HepG2 (cell line): ENCODE data around the gene GRB10. TPM values are rescaled to one million over a fixed set of nuclear protein-coding genes. Genes with fewer than 3 reads are reported as not detected.

Experiments used
- ATAC-seq: fragments of 200-7000 bp; cut with Tn5 transposase; 3 replicates; pipeline ENCODE4 v1.9.1; 2020; ENCODE audit warnings: mild to moderate bottlenecking, moderate library complexity
- BruUV-seq: library from RNA; stranded (reverse); fragments of 400-500 nt; replicated peaks from 2 replicates; lab custom pipeline; 2021; lab: Mats Ljungman, UMichigan
- CTCF ChIA-PET: fragments of 300-600 bp; formaldehyde crosslinking; extraction: SDS; loops from one replicate; lab custom pipeline; 2021; ENCODE audit warnings: low total read pairs, inconsistent platforms, low intra/inter-chr PET ratio; lab: Yijun Ruan, JAX
- POLR2A ChIA-PET: fragments of 350-600 bp; sonication (Branson Sonifier 250); formaldehyde crosslinking; loops from one replicate; lab custom pipeline; 2020; ENCODE audit warnings: antibody characterized with exemption, inconsistent platforms; lab: Yijun Ruan, JAX
- DNase-seq: peaks from one replicate; pipeline ENCODE4 v3.0.0-alpha.2; 2015; ENCODE audit warnings: low spot score
- FAIRE-seq: peaks from 3 replicates; lab custom pipeline; 2011; peaks lifted over from hg19 to GRCh38; lab: Jason Lieb, UNC
- H2AFZ ChIP-seq: one replicate; pipeline ENCODE4 v1.6.1; 2011; ENCODE audit warnings: low read length, inconsistent platforms
- H3K27ac ChIP-seq: fragments of 300-600 bp; 3 replicates; pipeline ENCODE4 v1.8.0; 2011; ENCODE audit warnings: mixed run types, mild to moderate bottlenecking, mixed read lengths, low read length, inconsistent platforms; ENCODE audit not compliant: insufficient read depth; ENCODE audit errors: extremely low read length
- H3K27me3 ChIP-seq, 2 experiments: fragments of 200-600 bp in 1 of 2; 2 replicates in 1 of 2; 3 replicates in 1 of 2; pipeline versions ENCODE4 v1.6.0 to v1.8.0; 2011; ENCODE audit warnings: low read length in 2 of 2, mild to moderate bottlenecking in 2 of 2, moderate library complexity in 2 of 2, inconsistent platforms in 1 of 2; ENCODE audit not compliant: insufficient read depth in 2 of 2, control insufficient read depth in 1 of 2
- H3K36me3 ChIP-seq, 2 experiments: fragments of 200-600 bp in 1 of 2; replicated peaks in 1 of 2; 2 replicates in 1 of 2; 3 replicates in 1 of 2; pipeline versions ENCODE4 v1.5.1 to v1.8.0; 2011; ENCODE audit warnings: low read length in 2 of 2, inconsistent platforms in 1 of 2; ENCODE audit not compliant: insufficient read depth in 2 of 2, control insufficient read depth in 1 of 2
- H3K4me1 ChIP-seq: 2 replicates; pipeline ENCODE4 v1.5.1; 2012; ENCODE audit warnings: low read length, inconsistent platforms; ENCODE audit not compliant: insufficient read depth
- H3K4me2 ChIP-seq: 2 replicates; pipeline ENCODE4 v1.6.0; 2011; ENCODE audit warnings: low read depth, low read length, inconsistent platforms
- H3K4me3 ChIP-seq, 3 experiments: fragments of 200-600 bp in 1 of 3; sonication (generic), shearing (Covaris generic) in 1 of 3; replicated peaks in 1 of 3; 2 replicates each; pipeline ENCODE4 v1.5.1; 2011 to 2016; ENCODE audit warnings: low read length in 3 of 3, inconsistent platforms in 2 of 3, low read depth in 2 of 3, mild to moderate bottlenecking in 2 of 3, control low read depth in 1 of 3, mixed read lengths in 1 of 3; ENCODE audit not compliant: insufficient read depth in 1 of 3
- H3K79me2 ChIP-seq: one replicate; pipeline ENCODE4 v1.6.1; 2011; ENCODE audit warnings: low read length, inconsistent platforms; ENCODE audit not compliant: insufficient read depth
- H3K9ac ChIP-seq: 2 replicates; pipeline ENCODE4 v1.6.0; 2011; ENCODE audit warnings: mild to moderate bottlenecking, low read depth, low read length, inconsistent platforms; ENCODE audit not compliant: insufficient read depth
- H3K9me3 ChIP-seq: 2 replicates; pipeline ENCODE4 v1.5.1; 2012; ENCODE audit warnings: mild to moderate bottlenecking, low read length
- H4K20me1 ChIP-seq: 2 replicates; pipeline ENCODE4 v1.6.0; 2011; ENCODE audit warnings: inconsistent platforms, mild to moderate bottlenecking, low read length, moderate library complexity; ENCODE audit not compliant: insufficient read depth
- DR1 ChIP-seq: sonication (generic); formaldehyde crosslinking; IDR thresholded peaks from 2 replicates; pipeline ENCODE4 v1.8.0; 2021; ENCODE audit warnings: mild to moderate bottlenecking, missing genetic modification reagents, inconsistent platforms
- IRF2 ChIP-seq: IDR thresholded peaks from 2 replicates; pipeline ENCODE4 v1.6.1; 2018; ENCODE audit warnings: missing genetic modification reagents, missing compliant biosample characterization
- SKI ChIP-seq: fragments of 450-650 bp; IDR thresholded peaks from one replicate; pipeline ENCODE4 v1.6.1; 2018; ENCODE audit warnings: mild to moderate bottlenecking; ENCODE audit not compliant: partially characterized antibody
- SRY ChIP-seq: sonication (generic); formaldehyde crosslinking; IDR thresholded peaks from 2 replicates; pipeline ENCODE4 v1.8.0; 2022; ENCODE audit warnings: mild to moderate bottlenecking, missing genetic modification reagents
- ZMYM4 ChIP-seq: sonication (generic); formaldehyde crosslinking; IDR thresholded peaks from 2 replicates; pipeline ENCODE4 v1.8.1; 2023; ENCODE audit warnings: mild to moderate bottlenecking, missing genetic modification reagents
- ZNF33B ChIP-seq: sonication (generic); formaldehyde crosslinking; IDR thresholded peaks from 2 replicates; pipeline ENCODE4 v1.5.1; 2020; ENCODE audit warnings: mild to moderate bottlenecking, missing genetic modification reagents
- ZSCAN12 ChIP-seq: sonication (generic); formaldehyde crosslinking; IDR thresholded peaks from 2 replicates; pipeline ENCODE4 v1.9.0; 2021; ENCODE audit warnings: mild to moderate bottlenecking, missing genetic modification reagents
- WGBS: methylation state at CpG from one replicate; pipeline ENCODE4 v1.1.6; 2017; ENCODE audit warnings: low lambda C conversion rate; 5-methylcytosine and 5-hydroxymethylcytosine counted together
- in situ Hi-C: cut with HindIII; loops from 2 replicates; pipeline ENCODE4 v1.10.0; 2017; ENCODE audit warnings: low pct_unique_long_range_greater_than_20kb; ENCODE audit not compliant: extremely low pct_ligation_motif_present
- intact Hi-C: fragments of 100-400 bp; cut with micrococcal nuclease; formaldehyde crosslinking; loops from one replicate; pipeline ENCODE4 v1.10.0; 2022; ENCODE audit not compliant: unreplicated experiment
- polyA plus RNA-seq, 8 experiments: library from polyadenylated mRNA; depleted of rRNA in 3 of 8; stranded (reverse) in 7 of 8; unstranded in 1 of 8; fragments of >200 nt; fragmentation: Illumina TruSeq in 4 of 8; extraction: Trizol in 4 of 8; gene quantifications; 2 replicates each; pipeline versions ENCODE4 v1.2.1 to v1.2.3, GENCODE V29; 2011 to 2016; ENCODE audit warnings: low read depth in 4 of 8, missing spikeins in 1 of 8, mixed read lengths in 1 of 8; ENCODE audit not compliant: insufficient read depth in 1 of 8
- total RNA-seq, 5 experiments: library from RNA; depleted of rRNA; stranded (reverse); fragments of >200 nt; fragmentation: Illumina TruSeq; extraction: Trizol; gene quantifications; 2 replicates each; pipeline ENCODE4 v1.2.3, GENCODE V29; 2016; ENCODE audit warnings: low read depth in 1 of 5
- TF ChIP-seq, protein P1 (sequence below): sonication (generic); formaldehyde crosslinking; conservative IDR thresholded peaks from 2 replicates; pipeline ENCODE4 v1.8.0; 2022; ENCODE audit warnings: mild to moderate bottlenecking, moderate library complexity, missing genetic modification reagents
- TF ChIP-seq, protein P2 (sequence below): sonication (generic); formaldehyde crosslinking; IDR thresholded peaks from 2 replicates; pipeline ENCODE4 v1.4.0; 2020; ENCODE audit warnings: missing genetic modification reagents

GRB10 gene
- total and polyA plus RNA-seq, 2 of the 13 experiments (the other 11 are each of a cell fraction or from before 2014, with no cell fraction given) = 4.0 to 6.8 TPM

DNA sequence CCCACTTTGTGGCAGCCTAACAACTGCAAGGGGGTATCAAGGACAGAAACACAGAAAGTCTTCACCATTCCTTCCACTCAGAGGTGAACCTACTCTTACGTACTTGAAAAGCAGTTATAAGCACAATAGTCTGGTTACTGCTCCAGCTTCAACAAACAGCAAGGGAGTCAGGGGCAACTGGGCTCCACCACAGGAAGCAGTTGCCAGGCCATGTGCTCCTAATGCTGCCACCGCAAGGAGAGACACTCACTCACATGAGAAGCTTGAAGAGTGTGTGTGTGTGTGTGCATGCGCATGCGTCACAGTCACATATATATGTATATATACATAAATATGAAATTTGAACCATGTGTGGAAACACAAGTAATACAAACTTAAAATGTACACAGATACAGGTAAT, 65.5 kb downstream of the GRB10 start:
- no peak for TF ChIP-seq SRY (CRISPR knock-in tag)
- no peak for TF ChIP-seq ZMYM4 (CRISPR knock-in tag)
- TF ChIP-seq, protein P1, sequence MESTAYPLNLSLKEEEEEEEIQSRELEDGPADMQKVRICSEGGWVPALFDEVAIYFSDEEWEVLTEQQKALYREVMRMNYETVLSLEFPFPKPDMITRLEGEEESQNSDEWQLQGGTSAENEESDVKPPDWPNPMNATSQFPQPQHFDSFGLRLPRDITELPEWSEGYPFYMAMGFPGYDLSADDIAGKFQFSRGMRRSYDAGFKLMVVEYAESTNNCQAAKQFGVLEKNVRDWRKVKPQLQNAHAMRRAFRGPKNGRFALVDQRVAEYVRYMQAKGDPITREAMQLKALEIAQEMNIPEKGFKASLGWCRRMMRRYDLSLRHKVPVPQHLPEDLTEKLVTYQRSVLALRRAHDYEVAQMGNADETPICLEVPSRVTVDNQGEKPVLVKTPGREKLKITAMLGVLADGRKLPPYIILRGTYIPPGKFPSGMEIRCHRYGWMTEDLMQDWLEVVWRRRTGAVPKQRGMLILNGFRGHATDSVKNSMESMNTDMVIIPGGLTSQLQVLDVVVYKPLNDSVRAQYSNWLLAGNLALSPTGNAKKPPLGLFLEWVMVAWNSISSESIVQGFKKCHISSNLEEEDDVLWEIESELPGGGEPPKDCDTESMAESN (CRISPR knock-in tag) = no peak
- no peak for TF ChIP-seq DR1 (CRISPR knock-in tag)
- TF ChIP-seq, protein P2, sequence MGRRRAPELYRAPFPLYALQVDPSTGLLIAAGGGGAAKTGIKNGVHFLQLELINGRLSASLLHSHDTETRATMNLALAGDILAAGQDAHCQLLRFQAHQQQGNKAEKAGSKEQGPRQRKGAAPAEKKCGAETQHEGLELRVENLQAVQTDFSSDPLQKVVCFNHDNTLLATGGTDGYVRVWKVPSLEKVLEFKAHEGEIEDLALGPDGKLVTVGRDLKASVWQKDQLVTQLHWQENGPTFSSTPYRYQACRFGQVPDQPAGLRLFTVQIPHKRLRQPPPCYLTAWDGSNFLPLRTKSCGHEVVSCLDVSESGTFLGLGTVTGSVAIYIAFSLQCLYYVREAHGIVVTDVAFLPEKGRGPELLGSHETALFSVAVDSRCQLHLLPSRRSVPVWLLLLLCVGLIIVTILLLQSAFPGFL (CRISPR knock-in tag) = no peak
- no peak for TF ChIP-seq IRF2 (CRISPR knock-in tag)
- no peak for TF ChIP-seq ZSCAN12 (CRISPR knock-in tag)
- no peak for TF ChIP-seq SKI
- TF ChIP-seq ZNF33B (CRISPR knock-in tag) = no peak
- TF ChIP-seq, all 625 proteins: peak for 0
- ChIA-PET POLR2A (no interaction called here), CTCF (no interaction called here)
- intact Hi-C loops = loop anchor here (5.0 kb wide), 1 partner anchor 75 kb away; no protein-coding TSS in a partner anchor
- Histone ChIP-seq H3K27me3 (no peaks in the 10 kb centered on the region), H3K27ac (no peak overlapping the region), H4K20me1 (no peaks in the 10 kb centered on the region), H3K9ac (no peak overlapping the region), H2AFZ (no peak overlapping the region), H3K36me3 (no peaks in the 10 kb centered on the region), H3K9me3 (no peaks in the 10 kb centered on the region), H3K79me2 (no peaks in the 10 kb centered on the region), H3K4me3 (no peak overlapping the region), H3K4me2 (no peak overlapping the region), H3K4me1 (peaks cover 24% of the 10 kb centered on the region)
- in situ Hi-C loops = no loop called here
- ATAC-seq (no peak), DNase-seq (no peak), FAIRE-seq (no peak)
- BruUV-seq = no TSS peak
- WGBS = 92% methylated on average over 4 of the region's 4 CpGs
